GM19035 (cell line): ENCODE results near the gene TRPM3.

ENCODE experiments used
- ATAC-seq: cut with Tn5 transposase; IDR thresholded peaks from one replicate; pipeline ENCODE4 v1.9.1; 2021; ENCODE audit not compliant: unreplicated experiment

TRPM3 gene

GRCh38 chr9:71121275-71122021, at the start of gene TRPM3:
TSS of gene TRPM3 (minus strand) at chr9:71121621. CDS start at chr9:71121354, 267 bp downstream.
- ATAC-seq: no peak

GRCh38 chr9:71168418-71168817, 47.0 kb upstream of the TRPM3 start:
- ATAC-seq: no peak

- no peak for ATAC-seq
Observed at GRCh38 chr9:71162126-71162525, 40.7 kb upstream of the TRPM3 start.

GRCh38 chr9:71157731-71158130, 36.3 kb upstream of the TRPM3 start:
- ATAC-seq: no peak

GRCh38 chr9:71147368-71147767, 25.9 kb upstream of the TRPM3 start:
- no peak for ATAC-seq

- ATAC-seq: no peak
Observed at GRCh38 chr9:71146511-71146910, 25.1 kb upstream of the TRPM3 start.

GRCh38 chr9:71145179-71145578, 23.8 kb upstream of the TRPM3 start:
- no peak for ATAC-seq

- no peak for ATAC-seq
Observed at GRCh38 chr9:71144495-71144894, 23.1 kb upstream of the TRPM3 start.

- ATAC-seq: no peak
Observed at GRCh38 chr9:71136696-71137095, 15.3 kb upstream of the TRPM3 start.

GRCh38 chr9:71131145-71131544, 9.7 kb upstream of the TRPM3 start:
- no peak for ATAC-seq

- ATAC-seq: no peak
Observed at GRCh38 chr9:71130521-71130920, 9.1 kb upstream of the TRPM3 start.

GRCh38 chr9:71128796-71129195, 7.4 kb upstream of the TRPM3 start:
- no peak for ATAC-seq

GRCh38 chr9:71127301-71127700, 5.9 kb upstream of the TRPM3 start:
- no peak for ATAC-seq

- ATAC-seq: no peak
Observed at GRCh38 chr9:71122421-71122820, 1.0 kb upstream of the TRPM3 start.

GRCh38 chr9:71122022-71122275, 528 bp upstream of the TRPM3 start:
- no peak for ATAC-seq

GRCh38 chr9:71120501-71121247, 747 bp downstream of the TRPM3 start:
- no peak for ATAC-seq

- no peak for ATAC-seq
Observed at GRCh38 chr9:71119746-71120145, 1.7 kb downstream of the TRPM3 start.

GRCh38 chr9:71118324-71118723, 3.1 kb downstream of the TRPM3 start:
- ATAC-seq: no peak

- ATAC-seq: no peak
Observed at GRCh38 chr9:71115448-71115975, 5.9 kb downstream of the TRPM3 start.

- no peak for ATAC-seq
Observed at GRCh38 chr9:71112866-71113265, 8.6 kb downstream of the TRPM3 start.

GRCh38 chr9:71108937-71109336, 12.5 kb downstream of the TRPM3 start:
- ATAC-seq: no peak

- no peak for ATAC-seq
Observed at GRCh38 chr9:71106992-71107391, 14.4 kb downstream of the TRPM3 start.
